C4-2B (cell line): ENCODE measurements around the gene ZFP2.
"Not testable (repeated sequence)": the region's sequence is repeated elsewhere in the genome, so short reads cannot be mapped to it uniquely, and the experiment has no call there.

Experiments used
- ZFX ChIP-seq: fragments of 450-650 bp; IDR thresholded peaks from 2 replicates; pipeline ENCODE4 v1.6.1; 2017
- TF ChIP-seq, protein P1 (sequence below): fragments of 450-650 bp; conservative IDR thresholded peaks from 2 replicates; pipeline ENCODE4 v1.5.1; 2017; ENCODE audit warnings: mild to moderate bottlenecking

DNA sequence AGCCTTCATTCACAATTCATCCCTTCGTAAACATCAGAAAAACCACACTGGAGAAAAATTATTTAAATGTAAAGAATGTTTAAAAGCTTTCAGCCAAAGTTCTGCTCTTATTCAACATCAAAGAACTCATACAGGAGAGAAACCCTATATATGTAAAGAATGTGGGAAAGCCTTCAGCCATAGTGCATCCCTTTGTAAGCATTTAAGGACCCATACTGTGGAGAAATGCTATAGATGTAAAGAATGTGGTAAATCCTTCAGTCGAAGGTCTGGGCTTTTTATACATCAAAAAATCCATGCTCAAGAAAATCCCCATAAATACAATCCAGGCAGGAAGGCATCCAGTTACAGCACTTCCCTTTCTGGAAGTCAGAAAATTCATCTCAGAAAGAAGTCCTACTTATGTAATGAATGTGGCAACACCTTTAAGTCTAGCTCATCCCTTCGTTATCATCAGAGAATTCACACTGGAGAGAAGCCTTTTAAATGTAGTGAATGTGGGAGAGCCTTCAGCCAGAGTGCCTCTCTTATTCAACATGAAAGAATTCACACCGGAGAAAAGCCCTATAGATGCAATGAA is 12.5 kb upstream of the ZFP2 start:
- TF ChIP-seq, protein P1, sequence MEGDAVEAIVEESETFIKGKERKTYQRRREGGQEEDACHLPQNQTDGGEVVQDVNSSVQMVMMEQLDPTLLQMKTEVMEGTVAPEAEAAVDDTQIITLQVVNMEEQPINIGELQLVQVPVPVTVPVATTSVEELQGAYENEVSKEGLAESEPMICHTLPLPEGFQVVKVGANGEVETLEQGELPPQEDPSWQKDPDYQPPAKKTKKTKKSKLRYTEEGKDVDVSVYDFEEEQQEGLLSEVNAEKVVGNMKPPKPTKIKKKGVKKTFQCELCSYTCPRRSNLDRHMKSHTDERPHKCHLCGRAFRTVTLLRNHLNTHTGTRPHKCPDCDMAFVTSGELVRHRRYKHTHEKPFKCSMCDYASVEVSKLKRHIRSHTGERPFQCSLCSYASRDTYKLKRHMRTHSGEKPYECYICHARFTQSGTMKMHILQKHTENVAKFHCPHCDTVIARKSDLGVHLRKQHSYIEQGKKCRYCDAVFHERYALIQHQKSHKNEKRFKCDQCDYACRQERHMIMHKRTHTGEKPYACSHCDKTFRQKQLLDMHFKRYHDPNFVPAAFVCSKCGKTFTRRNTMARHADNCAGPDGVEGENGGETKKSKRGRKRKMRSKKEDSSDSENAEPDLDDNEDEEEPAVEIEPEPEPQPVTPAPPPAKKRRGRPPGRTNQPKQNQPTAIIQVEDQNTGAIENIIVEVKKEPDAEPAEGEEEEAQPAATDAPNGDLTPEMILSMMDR = not testable (repeated sequence)
- not testable (repeated sequence) for TF ChIP-seq ZFX
